Gastroesophageal sphincter (tissue), 4 donors: ENCODE data around the gene PIWIL4. TPM values are rescaled to one million over a fixed set of nuclear protein-coding genes. Genes with fewer than 3 reads are reported as not detected.
"Not testable (repeated sequence)": the region's sequence is repeated elsewhere in the genome, so short reads cannot be mapped to it uniquely, and the experiment has no call there.

Experiments used
- ATAC-seq: fragments of 150-250 bp; one replicate; pipeline ENCODE4 v1.9.1; 2016; ENCODE audit warnings: mild to moderate bottlenecking, moderate library complexity
- H3K27ac ChIP-seq, 4 donors: fragments of 200-600 bp; sonication (generic) in 3 of 4; 1 replicate in 3 of 4; 2 replicates in 1 of 4; pipeline ENCODE4 v1.5.1; 2016 to 2019
- H3K27me3 ChIP-seq: fragments of 200-600 bp; sonication (generic); one replicate; pipeline ENCODE4 v1.5.1; 2019
- H3K36me3 ChIP-seq, 2 donors: fragments of 200-600 bp; sonication (generic); one replicate each; pipeline ENCODE4 v1.5.1; 2019; ENCODE audit warnings: control low read depth in 1 of 2
- H3K4me1 ChIP-seq, 3 donors: fragments of 200-600 bp; sonication (generic); 1 replicate in 2 of 3; 2 replicates in 1 of 3; pipeline ENCODE4 v1.5.1; 2016 to 2019; ENCODE audit warnings: control low read depth in 2 of 3
- H3K4me3 ChIP-seq, 2 donors: fragments of 200-600 bp; sonication (generic); one replicate each; pipeline ENCODE4 v1.5.1; 2019; ENCODE audit warnings: mild to moderate bottlenecking in 1 of 2, moderate library complexity in 1 of 2
- H3K9me3 ChIP-seq, 3 donors: fragments of 200-600 bp; sonication (generic); one replicate each; pipeline ENCODE4 v1.5.1; 2017 to 2019; ENCODE audit warnings: control low read depth in 2 of 3
- EP300 ChIP-seq: sonication (generic); formaldehyde crosslinking; IDR thresholded peaks from one replicate; pipeline ENCODE4 v1.6.1; 2017; ENCODE audit warnings: antibody characterized with exemption, mild to moderate bottlenecking
- POLR2A ChIP-seq, 2 donors: fragments of 450-650 bp; IDR thresholded peaks; one replicate each; pipeline ENCODE4 v1.6.1; 2017; ENCODE audit warnings: antibody characterized with exemption in 2 of 2, mild to moderate bottlenecking in 2 of 2, moderate library complexity in 1 of 2
- POLR2AphosphoS5 ChIP-seq: sonication (generic); formaldehyde crosslinking; IDR thresholded peaks from one replicate; pipeline ENCODE4 v1.6.1; 2017; ENCODE audit warnings: antibody characterized with exemption
- WGBS, 2 donors: methylation state at CpG; one replicate each; pipeline ENCODE4 v1.1.5; 2018; ENCODE audit warnings: low coverage in 1 of 2; 5-methylcytosine and 5-hydroxymethylcytosine counted together
- total RNA-seq, 4 donors: library from RNA; depleted of rRNA; stranded (reverse); fragments of >200 nt; gene quantifications; one replicate each; pipeline ENCODE4 v1.1.0, GENCODE V29; 2016
- TF ChIP-seq, protein P1 (sequence below), 4 experiments: fragments of 200-600 bp in 2 of 4; fragments of 450-650 bp in 2 of 4; sonication (generic) in 1 of 4; IDR thresholded peaks; one replicate each; pipeline ENCODE4 v1.5.1; 2017 to 2019; ENCODE audit warnings: antibody characterized with exemption in 4 of 4, mild to moderate bottlenecking in 2 of 4, moderate library complexity in 2 of 4

The PIWIL4 gene
- total RNA-seq, 4 donors from 2014 or later: 2.0 to 8.5 (median 6.0) TPM

DNA sequence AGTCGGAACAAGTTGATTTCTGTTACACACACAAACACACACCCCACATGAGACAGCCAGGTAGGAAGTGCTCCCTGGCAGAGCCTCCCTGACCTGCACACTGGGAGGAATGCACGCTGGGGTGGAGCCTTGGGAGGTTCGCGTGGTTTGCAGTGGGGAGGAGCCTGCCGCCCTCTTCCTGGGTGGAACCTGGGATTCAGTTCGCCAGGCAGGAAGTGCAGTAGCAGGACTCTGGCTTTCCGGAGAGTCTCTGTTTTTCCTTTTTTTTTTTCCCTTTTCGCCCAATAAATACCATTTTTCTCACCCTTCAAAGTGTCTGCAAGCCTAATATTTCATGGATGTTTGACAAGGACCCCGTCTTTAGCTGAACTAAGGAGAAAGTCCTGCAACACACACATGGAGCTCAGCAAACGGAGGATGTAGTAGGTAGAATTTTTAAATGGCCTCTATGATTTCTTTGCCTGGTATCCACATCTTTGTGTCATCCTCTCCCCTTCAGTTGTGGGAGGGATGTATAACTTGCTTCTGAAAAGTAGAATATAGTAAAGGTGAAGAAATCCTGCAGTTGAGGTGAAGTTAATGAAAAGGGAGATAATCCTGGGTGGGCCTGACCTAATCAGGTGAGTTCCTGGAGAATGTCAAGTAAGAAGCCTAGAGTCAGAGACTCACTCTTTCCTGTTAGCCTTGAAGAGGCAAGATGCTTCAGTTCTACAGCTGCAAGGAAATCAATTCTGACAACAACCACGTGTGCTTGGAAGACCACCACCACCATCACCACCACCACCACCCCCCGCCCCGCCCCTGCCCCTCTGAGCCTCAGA, 72.9 kb downstream of the PIWIL4 start:
- no peaks in the 10 kb centered on the region for H3K27me3 ChIP-seq
- H3K27ac ChIP-seq: peak overlapping the region in 1 of 4 donors; percentile 68
- H3K9me3 ChIP-seq: no peaks in the 10 kb centered on the region
- 65 to 76% methylated on average over 5 to 10 of the region's 13 CpGs for WGBS, 2 donors
- H3K4me3 ChIP-seq: no peak overlapping the region
- H3K36me3 ChIP-seq: no peaks in the 10 kb centered on the region
- peaks cover 0 to 20% (median 12%) of the 10 kb centered on the region in 3 donors for H3K4me1 ChIP-seq
- TF ChIP-seq EP300 (no peak), POLR2A (IDR thresholded peaks at IDR 0.05) (no peak), POLR2AphosphoS5 (no peak)
- TF ChIP-seq, protein P1, sequence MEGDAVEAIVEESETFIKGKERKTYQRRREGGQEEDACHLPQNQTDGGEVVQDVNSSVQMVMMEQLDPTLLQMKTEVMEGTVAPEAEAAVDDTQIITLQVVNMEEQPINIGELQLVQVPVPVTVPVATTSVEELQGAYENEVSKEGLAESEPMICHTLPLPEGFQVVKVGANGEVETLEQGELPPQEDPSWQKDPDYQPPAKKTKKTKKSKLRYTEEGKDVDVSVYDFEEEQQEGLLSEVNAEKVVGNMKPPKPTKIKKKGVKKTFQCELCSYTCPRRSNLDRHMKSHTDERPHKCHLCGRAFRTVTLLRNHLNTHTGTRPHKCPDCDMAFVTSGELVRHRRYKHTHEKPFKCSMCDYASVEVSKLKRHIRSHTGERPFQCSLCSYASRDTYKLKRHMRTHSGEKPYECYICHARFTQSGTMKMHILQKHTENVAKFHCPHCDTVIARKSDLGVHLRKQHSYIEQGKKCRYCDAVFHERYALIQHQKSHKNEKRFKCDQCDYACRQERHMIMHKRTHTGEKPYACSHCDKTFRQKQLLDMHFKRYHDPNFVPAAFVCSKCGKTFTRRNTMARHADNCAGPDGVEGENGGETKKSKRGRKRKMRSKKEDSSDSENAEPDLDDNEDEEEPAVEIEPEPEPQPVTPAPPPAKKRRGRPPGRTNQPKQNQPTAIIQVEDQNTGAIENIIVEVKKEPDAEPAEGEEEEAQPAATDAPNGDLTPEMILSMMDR (IDR thresholded peaks at IDR 0.05): no peak
- ATAC-seq: no peak

DNA sequence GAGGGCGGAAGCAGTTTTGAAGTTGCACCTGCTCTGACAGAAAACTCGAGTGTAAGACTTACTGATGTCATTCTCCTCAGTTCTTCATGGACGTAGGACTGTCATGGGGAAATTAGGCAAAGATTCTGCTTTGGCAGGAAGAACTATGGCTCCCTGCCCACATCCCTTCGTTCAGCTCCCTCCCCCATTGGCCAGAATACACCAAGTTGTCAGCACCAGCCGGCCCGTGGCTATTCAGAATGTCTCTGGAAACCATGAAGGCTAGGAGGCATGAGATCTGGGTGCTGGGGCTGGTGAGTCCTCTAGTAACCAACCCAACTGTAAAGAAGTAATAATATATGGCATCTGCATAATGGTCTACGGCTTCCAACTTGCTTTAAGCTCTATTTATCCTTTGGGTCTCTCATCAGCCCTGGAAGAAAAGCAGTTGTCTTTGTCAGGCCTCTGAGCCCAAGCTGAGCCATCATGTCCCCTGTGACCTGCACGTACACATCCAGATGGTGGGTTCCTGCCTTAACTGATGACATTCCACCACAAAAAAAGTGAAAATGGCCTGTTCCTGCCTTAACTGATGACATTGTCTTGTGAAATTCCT, 74.1 kb downstream of the PIWIL4 start:
- no peaks in the 10 kb centered on the region for H3K27me3 ChIP-seq
- no peak overlapping the region for H3K4me3 ChIP-seq
- H3K27ac ChIP-seq: no peak overlapping the region
- 68 to 78% methylated on average over 4 to 8 of the region's 8 CpGs for WGBS, 2 donors
- TF ChIP-seq EP300 (no peak), POLR2A (IDR thresholded peaks at IDR 0.05) (no peak), POLR2AphosphoS5 (no peak)
- TF ChIP-seq, protein P1 (IDR thresholded peaks at IDR 0.05): no peak
- no peaks in the 10 kb centered on the region for H3K9me3 ChIP-seq
- H3K36me3 ChIP-seq: no peaks in the 10 kb centered on the region
- no peak for ATAC-seq
- peaks cover 0 to 20% (median 12%) of the 10 kb centered on the region in 3 donors for H3K4me1 ChIP-seq

DNA sequence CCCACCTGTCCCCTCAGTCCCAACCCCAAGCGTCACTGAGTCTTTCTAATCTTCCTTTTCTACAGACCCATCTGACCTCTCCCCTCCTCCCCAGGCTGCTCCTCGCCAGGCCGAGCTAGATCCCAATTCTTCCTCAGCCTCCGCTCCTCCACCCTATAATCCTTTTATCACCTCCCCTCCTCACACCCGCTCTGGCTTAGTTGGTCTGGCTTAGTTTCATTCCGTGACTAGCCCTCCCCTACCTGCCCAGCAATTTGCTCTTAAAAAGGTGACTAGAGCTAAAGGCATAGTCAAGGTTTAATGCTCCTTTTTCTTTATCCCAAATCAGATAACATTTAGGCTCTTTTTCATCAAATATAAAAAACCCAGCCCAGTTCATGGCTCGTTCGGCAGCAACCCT, 76.0 kb downstream of the PIWIL4 start:
- not testable (repeated sequence) for H3K4me3 ChIP-seq, H3K36me3 ChIP-seq, H3K27ac ChIP-seq, H3K27me3 ChIP-seq, ATAC-seq, H3K9me3 ChIP-seq
- H3K4me1 ChIP-seq: peaks cover 0 to 14% (median 11%) of the 10 kb centered on the region in 3 donors
- whole genome bisulfite sequencing, 2 donors: 70 to 94% methylated on average over 4 to 7 of the region's 8 CpGs

DNA sequence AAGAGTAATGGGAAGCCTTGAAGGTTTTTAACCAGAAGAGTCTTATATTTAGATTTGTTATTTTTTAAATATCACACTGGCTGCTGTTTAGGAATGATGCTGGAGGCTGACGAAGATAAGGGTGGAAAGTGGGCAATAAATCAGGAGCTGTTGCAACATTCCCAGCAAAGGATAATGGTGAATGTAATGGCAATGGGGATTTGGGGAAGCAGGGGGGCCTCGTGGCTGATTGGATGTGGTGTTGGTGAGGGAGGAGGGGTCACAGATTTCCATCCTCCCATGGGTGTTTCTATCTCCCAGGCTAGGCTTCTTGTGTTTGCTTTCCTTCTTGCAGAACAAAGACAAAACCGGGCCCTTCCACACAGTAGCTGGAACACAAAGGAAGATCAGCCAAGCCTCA, 80.8 kb downstream of the PIWIL4 start:
- Histone ChIP-seq H3K4me3 (no peak overlapping the region), H3K27ac (no peak overlapping the region), H3K9me3 (no peaks in the 10 kb centered on the region), H3K4me1 (no peaks in the 10 kb centered on the region), H3K27me3 (no peaks in the 10 kb centered on the region), H3K36me3 (no peaks in the 10 kb centered on the region)
- TF ChIP-seq POLR2AphosphoS5 (peak; percentile 23), EP300 (no peak), POLR2A (IDR thresholded peaks at IDR 0.05) (no peak)
- TF ChIP-seq, protein P1 (IDR thresholded peaks at IDR 0.05): no peak
- 25% methylated on average over 1 to 3 of the region's 3 CpGs for WGBS, 2 donors
- ATAC-seq: no peak

DNA sequence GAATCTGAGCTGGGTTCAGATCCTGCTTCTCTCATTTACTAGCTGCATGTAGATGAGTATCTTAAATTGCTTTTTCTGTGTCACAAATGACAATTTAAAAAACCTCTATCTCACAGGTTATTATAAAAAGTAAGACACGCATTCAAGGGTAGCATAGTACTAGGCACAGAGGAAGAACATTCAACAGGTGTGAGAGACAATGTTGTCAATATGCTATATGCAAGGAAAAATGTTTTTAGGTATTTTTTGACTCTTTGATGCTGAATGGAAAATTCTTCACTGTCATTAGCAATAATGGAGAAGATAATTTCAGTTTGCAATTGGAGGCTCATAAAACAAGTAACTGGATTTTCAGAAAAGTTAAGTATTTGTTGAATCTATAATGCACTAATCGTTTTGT, 81.6 kb downstream of the PIWIL4 start:
- Histone ChIP-seq H3K4me1 (no peaks in the 10 kb centered on the region), H3K27me3 (no peaks in the 10 kb centered on the region), H3K36me3 (no peaks in the 10 kb centered on the region), H3K27ac (no peak overlapping the region), H3K9me3 (no peaks in the 10 kb centered on the region), H3K4me3 (no peak overlapping the region)
- no peak for ATAC-seq
- 88 to 94% methylated on average over 2 of the region's 2 CpGs for WGBS, 2 donors
- no peak for TF ChIP-seq POLR2A (IDR thresholded peaks at IDR 0.05)
- no peak for TF ChIP-seq POLR2AphosphoS5

DNA sequence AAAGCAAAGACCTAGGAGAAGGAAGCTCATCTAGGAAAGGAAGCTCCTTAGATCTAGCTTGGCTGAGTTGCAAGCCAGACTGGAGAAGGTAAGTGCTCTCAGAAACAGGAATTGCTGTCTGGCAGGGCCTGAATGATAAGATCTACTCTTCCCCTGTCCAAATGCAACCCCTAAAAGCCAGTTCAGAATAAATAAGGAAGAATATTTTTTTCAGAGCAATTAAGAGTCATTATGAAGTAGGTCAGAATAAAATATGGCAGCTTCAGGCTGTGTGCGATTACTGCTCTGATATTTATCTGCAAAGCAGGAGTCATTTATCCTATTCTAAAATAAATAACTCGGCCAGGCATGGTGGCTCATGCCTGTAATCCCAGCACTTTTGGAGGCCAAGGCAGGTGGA, 82.1 kb downstream of the PIWIL4 start:
- WGBS, 2 donors: 88 to 90% methylated on average over 2 of the region's 2 CpGs

More for the DNA sequence above, 82.1 kb downstream of the PIWIL4 start:
- H3K36me3 ChIP-seq: no peaks in the 10 kb centered on the region
- H3K4me1 ChIP-seq: no peaks in the 10 kb centered on the region
- TF ChIP-seq, protein P1 (IDR thresholded peaks at IDR 0.05): no peak
- no peak for TF ChIP-seq POLR2AphosphoS5
- TF ChIP-seq POLR2A (IDR thresholded peaks at IDR 0.05): no peak
- TF ChIP-seq EP300: no peak
- H3K27ac ChIP-seq: no peak overlapping the region
- H3K9me3 ChIP-seq: no peaks in the 10 kb centered on the region
- no peak for ATAC-seq
- H3K27me3 ChIP-seq: no peaks in the 10 kb centered on the region
- no peak overlapping the region for H3K4me3 ChIP-seq
